ENCODE data around the gene RMP24.
A peak's percentile ranks its signal among the peaks of the same experiment; 100 is the strongest.

Gene RMP24

DNA sequence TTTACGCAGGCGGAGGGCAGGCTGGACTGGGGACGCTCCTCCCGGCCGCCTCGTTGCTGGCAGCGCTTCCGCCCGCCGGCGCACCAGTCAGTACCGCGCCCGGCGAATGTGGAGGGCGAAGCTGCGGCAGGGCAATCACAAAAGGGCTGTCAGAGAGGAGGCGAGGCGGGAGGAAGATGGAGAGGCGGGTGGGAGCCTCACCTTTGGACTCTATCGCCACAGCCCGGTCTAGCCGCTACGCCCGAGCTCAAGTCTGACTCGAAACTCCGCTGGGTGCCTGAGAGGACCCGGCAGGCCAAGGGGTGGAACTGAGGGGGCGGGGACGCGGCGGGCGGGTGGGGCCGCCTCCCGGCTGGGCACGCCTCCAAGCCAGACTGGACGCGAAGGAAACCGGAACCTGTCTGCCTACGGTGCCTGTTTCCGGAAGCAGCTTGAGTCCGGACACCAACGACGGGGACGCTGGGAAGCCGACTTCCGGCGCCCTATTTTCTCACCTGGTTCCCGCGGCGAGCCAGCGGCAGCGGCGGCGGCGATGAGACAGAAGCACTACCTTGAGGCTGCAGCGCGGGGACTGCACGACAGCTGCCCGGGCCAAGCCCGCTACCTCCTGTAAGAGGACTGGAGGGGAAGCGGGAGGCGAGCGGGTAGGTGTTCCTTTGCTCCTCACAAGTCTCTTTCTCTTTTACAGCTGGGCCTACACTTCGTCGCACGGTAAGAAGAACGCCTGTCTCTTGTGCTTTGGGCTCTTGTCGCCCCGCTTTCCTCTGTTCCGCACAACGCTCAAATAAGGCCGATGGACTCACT lies at the start of gene RMP24:
Gene RMP24, plus strand, starts transcription at position 483 of the 804 bp plus-strand sequence.
- no peaks in the 10 kb centered on the region for H3K9me3 ChIP-seq (ENCODE audit: low read depth)
- H3K4me3 ChIP-seq, result peak within 1 kb of the TSS; percentile 83
- H3K4me1 ChIP-seq (ENCODE audit: low read depth), result peaks cover 3% of the 10 kb centered on the region
- peak; percentile 96 to 97 for DNase-seq (ENCODE audit: low read depth in 1 of 2, low spot score in 1 of 2)
- peaks cover 18% of the 10 kb centered on the region for H3K36me3 ChIP-seq
- H3K27ac ChIP-seq, result peak within 1 kb of the TSS; percentile 81
- no peaks in the 10 kb centered on the region for H3K27me3 ChIP-seq
- TF ChIP-seq, protein P1, sequence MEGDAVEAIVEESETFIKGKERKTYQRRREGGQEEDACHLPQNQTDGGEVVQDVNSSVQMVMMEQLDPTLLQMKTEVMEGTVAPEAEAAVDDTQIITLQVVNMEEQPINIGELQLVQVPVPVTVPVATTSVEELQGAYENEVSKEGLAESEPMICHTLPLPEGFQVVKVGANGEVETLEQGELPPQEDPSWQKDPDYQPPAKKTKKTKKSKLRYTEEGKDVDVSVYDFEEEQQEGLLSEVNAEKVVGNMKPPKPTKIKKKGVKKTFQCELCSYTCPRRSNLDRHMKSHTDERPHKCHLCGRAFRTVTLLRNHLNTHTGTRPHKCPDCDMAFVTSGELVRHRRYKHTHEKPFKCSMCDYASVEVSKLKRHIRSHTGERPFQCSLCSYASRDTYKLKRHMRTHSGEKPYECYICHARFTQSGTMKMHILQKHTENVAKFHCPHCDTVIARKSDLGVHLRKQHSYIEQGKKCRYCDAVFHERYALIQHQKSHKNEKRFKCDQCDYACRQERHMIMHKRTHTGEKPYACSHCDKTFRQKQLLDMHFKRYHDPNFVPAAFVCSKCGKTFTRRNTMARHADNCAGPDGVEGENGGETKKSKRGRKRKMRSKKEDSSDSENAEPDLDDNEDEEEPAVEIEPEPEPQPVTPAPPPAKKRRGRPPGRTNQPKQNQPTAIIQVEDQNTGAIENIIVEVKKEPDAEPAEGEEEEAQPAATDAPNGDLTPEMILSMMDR (IDR thresholded peaks at IDR 0.05; ENCODE audit: low read depth, low read length), result no peak

DNA sequence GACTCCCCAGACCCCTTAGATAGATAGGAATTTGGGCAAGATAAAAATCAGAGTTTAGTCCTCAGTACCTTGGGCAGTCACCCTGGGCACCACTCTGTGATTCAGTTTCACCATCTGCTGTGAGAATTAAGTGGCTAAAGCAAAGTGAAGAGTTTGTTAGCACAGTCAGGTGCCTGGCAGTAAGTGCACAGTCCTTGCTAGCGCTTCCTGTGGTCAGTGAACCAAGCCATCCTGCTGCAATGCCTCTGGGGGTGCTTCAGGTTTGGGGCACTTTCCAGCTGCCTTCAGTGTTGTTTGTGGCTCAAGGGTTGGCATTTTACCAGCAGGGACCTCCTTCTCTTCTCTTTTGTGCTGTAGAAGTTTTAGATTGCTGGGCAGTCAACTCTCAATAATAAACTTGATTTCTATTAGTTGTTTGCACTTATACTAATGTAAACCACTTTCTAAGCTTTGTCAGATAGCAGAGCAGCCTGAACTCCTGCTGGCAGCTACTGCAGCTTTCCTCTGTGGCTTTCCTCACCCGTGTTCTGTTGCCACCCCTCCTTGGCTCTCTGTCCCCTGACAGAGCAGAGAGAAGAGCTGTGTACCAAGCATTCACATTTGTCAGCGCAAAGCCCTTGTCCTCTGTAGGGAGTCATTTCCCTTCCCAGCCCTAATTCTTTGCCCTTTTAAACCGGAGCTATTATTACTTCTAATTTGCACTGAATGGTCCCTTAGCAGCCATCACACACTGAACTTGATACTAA lies 48.4 kb upstream of the RMP24 start:
- TF ChIP-seq, protein P1 (IDR thresholded peaks at IDR 0.05; ENCODE audit: low read depth, low read length), result no peak
- no peak overlapping the region for H3K4me3 ChIP-seq
- no peak overlapping the region for H3K27ac ChIP-seq
- H3K36me3 ChIP-seq, result no peaks in the 10 kb centered on the region
- H3K9me3 ChIP-seq (ENCODE audit: low read depth), result no peaks in the 10 kb centered on the region
- H3K27me3 ChIP-seq, result no peaks in the 10 kb centered on the region
- peak in 1 of 2 donors; percentile 15 for DNase-seq (ENCODE audit: low read depth in 1 of 2, low spot score in 1 of 2)
- H3K4me1 ChIP-seq (ENCODE audit: low read depth), result peaks cover 8% of the 10 kb centered on the region

DNA sequence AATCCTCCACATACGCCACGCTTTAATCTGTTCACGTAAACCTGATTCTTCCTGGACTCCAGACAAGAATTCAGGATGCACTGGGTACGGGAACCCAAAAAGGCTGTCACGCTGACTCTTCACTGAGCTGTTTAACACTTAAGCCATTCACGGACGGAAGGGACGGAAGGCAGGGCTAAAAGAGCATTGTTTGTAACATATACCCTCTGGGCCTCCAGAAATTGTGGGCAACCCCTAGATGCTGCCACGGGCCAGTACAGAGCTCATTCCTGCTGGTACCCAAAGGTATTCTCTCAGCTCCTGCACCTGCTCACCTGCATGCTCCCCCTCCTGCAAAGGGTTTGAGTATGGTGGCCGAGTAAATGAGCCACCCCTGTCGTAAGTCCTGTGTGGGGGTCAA lies 45.6 kb upstream of the RMP24 start:
- no peaks in the 10 kb centered on the region for H3K27me3 ChIP-seq
- H3K4me3 ChIP-seq, result no peak overlapping the region
- no peaks in the 10 kb centered on the region for H3K36me3 ChIP-seq
- no peak for DNase-seq (ENCODE audit: low read depth in 1 of 2, low spot score in 1 of 2)
- TF ChIP-seq, protein P1 (IDR thresholded peaks at IDR 0.05; ENCODE audit: low read depth, low read length), result no peak
- no peaks in the 10 kb centered on the region for H3K9me3 ChIP-seq (ENCODE audit: low read depth)
- no peak overlapping the region for H3K27ac ChIP-seq
- peaks cover 5% of the 10 kb centered on the region for H3K4me1 ChIP-seq (ENCODE audit: low read depth)

GRCh38 chr18:35927430-35927829 lies 45.0 kb upstream of the RMP24 start:
- no peak for DNase-seq (ENCODE audit: low read depth in 1 of 2, low spot score in 1 of 2)

DNA sequence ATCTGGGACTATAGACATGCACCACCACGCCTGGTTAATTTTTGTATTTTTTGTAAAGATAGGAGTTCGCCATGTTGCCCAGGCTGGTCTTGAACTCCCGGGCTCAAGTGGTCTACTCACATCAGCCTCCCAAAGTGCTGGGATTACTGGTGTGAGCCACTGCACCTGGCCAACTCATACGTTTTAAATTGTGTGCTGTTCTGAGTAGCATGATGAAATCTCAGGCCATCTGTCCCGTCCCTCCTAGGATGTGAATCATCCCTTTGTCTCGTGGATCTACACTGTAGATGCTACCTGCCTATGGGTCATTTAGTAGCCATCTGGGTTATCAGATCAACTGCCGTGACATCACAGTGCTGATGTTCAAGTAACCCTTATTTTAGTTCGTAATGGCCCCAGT lies 38.5 kb upstream of the RMP24 start:
- Histone ChIP-seq H3K27me3 (no peaks in the 10 kb centered on the region), H3K4me1 (ENCODE audit: low read depth) (no peaks in the 10 kb centered on the region), H3K4me3 (no peak overlapping the region), H3K9me3 (ENCODE audit: low read depth) (no peaks in the 10 kb centered on the region), H3K36me3 (no peaks in the 10 kb centered on the region), H3K27ac (no peak overlapping the region)
- TF ChIP-seq, protein P1 (IDR thresholded peaks at IDR 0.05; ENCODE audit: low read depth, low read length), result no peak
- DNase-seq (ENCODE audit: low read depth in 1 of 2, low spot score in 1 of 2), result no peak

More at GRCh38 chr18:35927430-35927829, 45.0 kb upstream of the RMP24 start:
- Histone ChIP-seq H3K4me3 (no peak overlapping the region), H3K27ac (no peak overlapping the region), H3K27me3 (no peaks in the 10 kb centered on the region), H3K9me3 (ENCODE audit: low read depth) (no peaks in the 10 kb centered on the region), H3K4me1 (ENCODE audit: low read depth) (peaks cover 5% of the 10 kb centered on the region), H3K36me3 (no peaks in the 10 kb centered on the region)
- TF ChIP-seq, protein P1 (IDR thresholded peaks at IDR 0.05; ENCODE audit: low read depth, low read length), result no peak

Measured in cardiac muscle cell (in vitro differentiated cells and primary cell).